ENCODE measurements around the gene PADI3. TPM values are rescaled to one million over a fixed set of nuclear protein-coding genes. Genes with fewer than 3 reads are reported as not detected.
A peak's percentile ranks its signal among the peaks of the same experiment; 100 is the strongest.

PADI3 gene
- total RNA-seq, 1 experiment from 2014 or later: 2.5 TPM

- no peak for TF ChIP-seq CTCF (conservative IDR thresholded peaks at IDR 0.05)
- peaks cover 7 to 15% of the 10 kb centered on the region in 2 experiments for H3K4me1 Mint-ChIP-seq
- H3K4me3 Mint-ChIP-seq: no peak overlapping the region
- Histone ChIP-seq H3K23ac (ENCODE audit: insufficient read length, low read depth, low read length) (no peak overlapping the region), H2BK12ac (ENCODE audit: insufficient read length, low read depth, low read length) (no peak overlapping the region), H3K9me3 (ENCODE audit: control insufficient read depth, low read depth, low read length) (no peaks in the 10 kb centered on the region), H2AK5ac (ENCODE audit: insufficient read length, low read length) (no peak overlapping the region), H2BK15ac (ENCODE audit: low read depth, low read length) (no peak overlapping the region), H3K4ac (ENCODE audit: low read depth, low read length) (no peak overlapping the region), H3K9ac (ENCODE audit: extremely low read depth, insufficient read length, low read length) (no peak overlapping the region), H2BK120ac (ENCODE audit: low read depth, low read length, poor library complexity, severe bottlenecking) (no peak overlapping the region), H4K5ac (ENCODE audit: insufficient read length, low read depth, low read length) (no peak overlapping the region), H4K8ac (replicated peaks; ENCODE audit: insufficient read length, low read depth, low read length) (no peak overlapping the region), H4K91ac (ENCODE audit: insufficient read length, low read depth, low read length) (no peak overlapping the region), H3K4me2 (ENCODE audit: insufficient read depth, insufficient read length, low read length) (no peak overlapping the region), H2BK20ac (ENCODE audit: low read depth, low read length, poor library complexity, severe bottlenecking) (no peak overlapping the region), H4K20me1 (ENCODE audit: control insufficient read depth, insufficient read depth, insufficient read length) (no peaks in the 10 kb centered on the region), H3K56ac (ENCODE audit: insufficient read length, low read depth, low read length) (no peak overlapping the region), H3K79me1 (ENCODE audit: insufficient read depth, low read depth, low read length, poor library complexity, severe bottlenecking) (no peaks in the 10 kb centered on the region), H3K18ac (ENCODE audit: insufficient read length, low read depth, low read length) (no peak overlapping the region), H3K4me1 (ENCODE audit: insufficient read depth, low read length) (no peaks in the 10 kb centered on the region), H3T11ph (ENCODE audit: low read length) (no peak overlapping the region), H2BK5ac (ENCODE audit: insufficient read length, low read length) (no peak overlapping the region), H3K79me2 (ENCODE audit: insufficient read depth, low read length) (no peaks in the 10 kb centered on the region), H3K27me3 (ENCODE audit: insufficient read depth, low read length) (no peaks in the 10 kb centered on the region), H3K23me2 (ENCODE audit: insufficient read length, low read depth, low read length, poor library complexity, severe bottlenecking) (no peaks in the 10 kb centered on the region), H3K14ac (ENCODE audit: insufficient read depth, low read length) (no peak overlapping the region), H2AFZ (ENCODE audit: low read length) (no peak overlapping the region), H3K27ac (ENCODE audit: insufficient read length, low read depth, low read length) (no peak overlapping the region)
- no peak for DNase-seq
- H3K9me3 Mint-ChIP-seq: no peaks in the 10 kb centered on the region
- peaks cover 12% of the 10 kb centered on the region for H3K27me3 Mint-ChIP-seq (ENCODE audit: low read depth)
- WGBS (ENCODE audit: extremely low coverage, insufficient read length, low lambda C conversion rate): no CpG with 5 or more reads among the region's 5 CpGs
- peak overlapping the region in 1 of 3 experiments; percentile 31; a peak in 1 of 7 replicates for H3K27ac Mint-ChIP-seq
- H3K36me3 Mint-ChIP-seq (ENCODE audit: insufficient read depth in 1 of 3, low read depth in 3 of 3): no peaks in the 10 kb centered on the region; a peak in 1 of 7 replicates
These were observed 48.1 kb upstream of the PADI3 start for GRCh38 chr1:17200756-17201155.

Measured in H9 (cell line).